UCSD-AML1 (cell line): ENCODE results near the gene ZNF41.
"Not testable (repeated sequence)": the region's sequence is repeated elsewhere in the genome, so short reads cannot be mapped to it uniquely, and the experiment has no call there.

Source experiments
- DNase-seq: peaks from one replicate; lab custom pipeline; 2025; ENCODE audit not compliant: unreplicated experiment; lab: John Stamatoyannopoulos, UW

Gene ZNF41

GRCh38 chrX:47492133-47492532 lies 9.1 kb upstream of the ZNF41 start:
- not testable (repeated sequence) for DNase-seq

- no peak for DNase-seq
These were observed 6.7 kb upstream of the ZNF41 start for GRCh38 chrX:47489507-47490275.

GRCh38 chrX:47484885-47485284 lies 1.9 kb upstream of the ZNF41 start:
- no peak for DNase-seq

GRCh38 chrX:47483306-47484268 lies 565 bp upstream of the ZNF41 start:
- peak; percentile 10 for DNase-seq

- no peak for DNase-seq
These were observed 934 bp downstream of the ZNF41 start for GRCh38 chrX:47482065-47482511.

- DNase-seq = no peak
These were observed 1.9 kb downstream of the ZNF41 start for GRCh38 chrX:47481160-47481559.

GRCh38 chrX:47480576-47480975 lies 2.4 kb downstream of the ZNF41 start:
- DNase-seq = no peak

- no peak for DNase-seq
These were observed 7.5 kb downstream of the ZNF41 start for GRCh38 chrX:47475476-47475875.

GRCh38 chrX:47467106-47467505 lies 15.9 kb downstream of the ZNF41 start:
- DNase-seq = no peak

GRCh38 chrX:47460561-47460960 lies 22.5 kb downstream of the ZNF41 start:
- no peak for DNase-seq

GRCh38 chrX:47458528-47458927 lies 24.5 kb downstream of the ZNF41 start:
- DNase-seq = no peak

GRCh38 chrX:47456080-47456479 lies 26.9 kb downstream of the ZNF41 start:
- no peak for DNase-seq

GRCh38 chrX:47452112-47452511 lies 30.9 kb downstream of the ZNF41 start:
- no peak for DNase-seq

- no peak for DNase-seq
These were observed 34.7 kb downstream of the ZNF41 start for GRCh38 chrX:47448165-47448806.

GRCh38 chrX:47447607-47448006 lies 35.4 kb downstream of the ZNF41 start:
- no peak for DNase-seq

- DNase-seq = no peak
These were observed 36.1 kb downstream of the ZNF41 start for GRCh38 chrX:47446971-47447370.

GRCh38 chrX:47446431-47446830 lies 36.6 kb downstream of the ZNF41 start:
- no peak for DNase-seq

GRCh38 chrX:47430925-47431324 lies 52.1 kb downstream of the ZNF41 start:
- DNase-seq = no peak

GRCh38 chrX:47422444-47422843 lies 60.6 kb downstream of the ZNF41 start:
- no peak for DNase-seq

- no peak for DNase-seq
These were observed 62.1 kb downstream of the ZNF41 start for GRCh38 chrX:47420962-47421361.

- DNase-seq = no peak
These were observed 62.8 kb downstream of the ZNF41 start for GRCh38 chrX:47420265-47420664.
